ENCODE results near the gene ADAM17.
"Not testable (repeated sequence)": the region's sequence is repeated elsewhere in the genome, so short reads cannot be mapped to it uniquely, and the experiment has no call there.

Gene ADAM17

GRCh38 chr2:9518780-9519179 is 36.9 kb downstream of the ADAM17 start:
- DNase-seq = no peak

- DNase-seq = no peak
Measured at GRCh38 chr2:9518163-9518562, 37.5 kb downstream of the ADAM17 start.

GRCh38 chr2:9517118-9517782 is 38.4 kb downstream of the ADAM17 start:
- DNase-seq = no peak

GRCh38 chr2:9513946-9514345 is 41.7 kb downstream of the ADAM17 start:
- not testable (repeated sequence) for DNase-seq

GRCh38 chr2:9508931-9509330 is 46.7 kb downstream of the ADAM17 start:
- DNase-seq = no peak

- no peak for DNase-seq
Measured at GRCh38 chr2:9498210-9498609, 57.4 kb downstream of the ADAM17 start.

- DNase-seq = peak; percentile 78
Measured at GRCh38 chr2:9497017-9497416, 58.6 kb downstream of the ADAM17 start.

- no peak for DNase-seq
Measured at GRCh38 chr2:9494081-9494480, 61.5 kb downstream of the ADAM17 start.

- DNase-seq = no peak
Measured at GRCh38 chr2:9493478-9493877, 62.2 kb downstream of the ADAM17 start.

- no peak for DNase-seq
Measured at GRCh38 chr2:9492927-9493326, 62.7 kb downstream of the ADAM17 start.

GRCh38 chr2:9490789-9491188 is 64.8 kb downstream of the ADAM17 start:
- no peak for DNase-seq

- no peak for DNase-seq
Measured at GRCh38 chr2:9488583-9489547, 66.8 kb downstream of the ADAM17 start.

GRCh38 chr2:9484533-9484932 is 71.1 kb downstream of the ADAM17 start:
- DNase-seq = no peak

- no peak for DNase-seq
Measured at GRCh38 chr2:9483107-9483506, 72.5 kb downstream of the ADAM17 start.

- DNase-seq = no peak
Measured at GRCh38 chr2:9480157-9480556, 75.5 kb downstream of the ADAM17 start.

GRCh38 chr2:9478526-9478925 is 77.1 kb downstream of the ADAM17 start:
- DNase-seq = no peak

GRCh38 chr2:9477914-9478313 is 77.7 kb downstream of the ADAM17 start:
- DNase-seq = no peak

GRCh38 chr2:9474361-9475057 is 81.1 kb downstream of the ADAM17 start, which contains the start of gene IAH1:
Gene IAH1 (plus strand): TSS chr2:9474551. CDS start chr2:9474567, 16 bp downstream.
- no peak for DNase-seq

- no peak for DNase-seq
Measured at GRCh38 chr2:9473985-9474360, 81.7 kb downstream of the ADAM17 start.

- DNase-seq = no peak
Measured at GRCh38 chr2:9473308-9473984, 82.2 kb downstream of the ADAM17 start.

GRCh38 chr2:9472511-9472910 is 83.1 kb downstream of the ADAM17 start:
- DNase-seq = no peak

- no peak for DNase-seq
Measured at GRCh38 chr2:9471206-9471605, 84.4 kb downstream of the ADAM17 start.

GRCh38 chr2:9467687-9468086 is 87.9 kb downstream of the ADAM17 start:
- no peak for DNase-seq

Data from NCI-H2029 (cell line).